ENCODE data around the gene GABRP.

The GABRP gene

DNA sequence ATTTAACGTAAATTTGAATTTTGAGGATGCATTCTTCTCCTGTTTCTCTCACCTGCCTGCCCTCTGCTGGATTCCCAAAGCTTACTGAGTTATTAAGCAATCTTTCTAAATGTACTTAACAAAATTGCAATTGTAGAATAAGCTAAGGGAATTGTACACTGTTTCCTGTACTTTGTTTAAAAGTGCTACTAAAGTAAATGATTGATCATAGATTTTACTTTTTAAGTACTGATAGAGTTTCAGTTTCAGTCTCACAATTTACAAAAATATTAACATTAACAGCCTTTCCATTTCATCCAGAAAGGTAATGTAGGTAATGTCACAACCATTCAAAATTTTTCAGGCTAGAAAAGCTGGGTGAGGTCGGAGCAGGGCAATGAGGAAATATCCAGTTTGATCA is 73.5 kb downstream of the GABRP start:
- Histone ChIP-seq H3K9me3 (ENCODE audit: insufficient read depth, low read length) (0 out of 2 replicates have a peak, but pooled peaks cover 3% of the 10 kb centered on the region), H2AFZ (ENCODE audit: low read depth, low read length) (no peak overlapping the region), H3K79me2 (ENCODE audit: low read length) (no peaks in the 10 kb centered on the region), H3K27ac (ENCODE audit: low read length) (no peak overlapping the region), H3K4me1 (ENCODE audit: low read length) (no peaks in the 10 kb centered on the region), H3K4me2 (ENCODE audit: low read length) (no peak overlapping the region), H3K36me3 (replicated peaks; ENCODE audit: low read depth, low read length) (no peaks in the 10 kb centered on the region), H4K20me1 (ENCODE audit: insufficient read depth, low read length) (no peaks in the 10 kb centered on the region), H3K4me3 (ENCODE audit: low read length) (no peak overlapping the region), H3K9ac (ENCODE audit: low read length) (no peak overlapping the region), H3K27me3 (ENCODE audit: low read depth, low read length) (peaks cover 5% of the 10 kb centered on the region; the same call in 1 of the 2 replicates)
- TF ChIP-seq EZH2phosphoT487 (IDR thresholded peaks at IDR 0.05; ENCODE audit: low read depth), result no peak
- TF ChIP-seq CTCF (IDR thresholded peaks at IDR 0.05; ENCODE audit: low read depth, low read length), result no peak

DNA sequence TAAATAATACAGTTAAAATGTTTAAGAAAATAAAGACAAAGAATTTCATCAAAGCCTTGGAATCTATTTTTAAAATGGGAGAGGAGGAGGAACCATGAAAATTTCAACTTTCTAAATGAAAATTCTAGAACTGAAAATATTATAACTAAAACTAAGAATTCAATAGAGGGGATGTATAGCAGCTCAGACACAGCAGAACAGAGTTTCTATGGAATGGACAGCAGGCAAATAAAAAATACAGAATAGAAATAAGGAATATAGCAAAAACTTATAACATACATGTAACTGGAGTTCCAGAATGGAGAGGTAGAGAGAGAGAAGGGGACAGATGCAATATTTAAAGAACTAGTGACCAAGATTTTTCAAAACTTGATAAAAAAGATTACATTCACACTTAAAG is 76.9 kb downstream of the GABRP start:
- H4K20me1 ChIP-seq (ENCODE audit: insufficient read depth, low read length), result no peaks in the 10 kb centered on the region
- 0 out of 2 replicates have a peak, but pooled peaks cover 3% of the 10 kb centered on the region for H3K9me3 ChIP-seq (ENCODE audit: insufficient read depth, low read length)
- no peak overlapping the region for H2AFZ ChIP-seq (ENCODE audit: low read depth, low read length)
- H3K27ac ChIP-seq (ENCODE audit: low read length), result no peak overlapping the region
- no peak overlapping the region for H3K4me3 ChIP-seq (ENCODE audit: low read length)
- H3K9ac ChIP-seq (ENCODE audit: low read length), result no peak overlapping the region
- H3K79me2 ChIP-seq (ENCODE audit: low read length), result no peaks in the 10 kb centered on the region
- 0 out of 2 replicates have a peak, but pooled peaks cover 5% of the 10 kb centered on the region for H3K27me3 ChIP-seq (ENCODE audit: low read depth, low read length)
- no peak overlapping the region for H3K4me2 ChIP-seq (ENCODE audit: low read length)
- TF ChIP-seq CTCF (IDR thresholded peaks at IDR 0.05; ENCODE audit: low read depth, low read length), result no peak
- no peak for TF ChIP-seq EZH2phosphoT487 (IDR thresholded peaks at IDR 0.05; ENCODE audit: low read depth)
- H3K36me3 ChIP-seq (replicated peaks; ENCODE audit: low read depth, low read length), result no peaks in the 10 kb centered on the region
- no peaks in the 10 kb centered on the region for H3K4me1 ChIP-seq (ENCODE audit: low read length)

GRCh38 chr5:170860818-170861666 is 77.5 kb downstream of the GABRP start:
- no peak overlapping the region for H3K4me3 ChIP-seq (ENCODE audit: low read length)
- H3K36me3 ChIP-seq (replicated peaks; ENCODE audit: low read depth, low read length), result no peaks in the 10 kb centered on the region
- H3K9me3 ChIP-seq (ENCODE audit: insufficient read depth, low read length), result 0 out of 2 replicates have a peak, but pooled peaks cover 3% of the 10 kb centered on the region
- H3K27ac ChIP-seq (ENCODE audit: low read length), result no peak overlapping the region
- H3K4me2 ChIP-seq (ENCODE audit: low read length), result no peak overlapping the region
- H3K9ac ChIP-seq (ENCODE audit: low read length), result no peak overlapping the region
- TF ChIP-seq CTCF (IDR thresholded peaks at IDR 0.05; ENCODE audit: low read depth, low read length) (no peak), EZH2phosphoT487 (IDR thresholded peaks at IDR 0.05; ENCODE audit: low read depth) (no peak)
- no peak overlapping the region for H2AFZ ChIP-seq (ENCODE audit: low read depth, low read length)
- peaks cover 5% of the 10 kb centered on the region for H3K4me1 ChIP-seq (ENCODE audit: low read length)
- H4K20me1 ChIP-seq (ENCODE audit: insufficient read depth, low read length), result no peaks in the 10 kb centered on the region
- no peaks in the 10 kb centered on the region for H3K79me2 ChIP-seq (ENCODE audit: low read length)
- H3K27me3 ChIP-seq (ENCODE audit: low read depth, low read length), result 0 out of 2 replicates have a peak, but pooled peaks cover 5% of the 10 kb centered on the region

- Histone ChIP-seq H3K27me3 (ENCODE audit: low read depth, low read length) (0 out of 2 replicates have a peak, but pooled peaks cover 5% of the 10 kb centered on the region), H2AFZ (ENCODE audit: low read depth, low read length) (no peak overlapping the region), H3K4me1 (ENCODE audit: low read length) (peaks cover 5% of the 10 kb centered on the region), H3K36me3 (replicated peaks; ENCODE audit: low read depth, low read length) (no peaks in the 10 kb centered on the region), H3K4me2 (ENCODE audit: low read length) (no peak overlapping the region), H3K79me2 (ENCODE audit: low read length) (no peaks in the 10 kb centered on the region), H3K27ac (ENCODE audit: low read length) (no peak overlapping the region), H3K9ac (ENCODE audit: low read length) (no peak overlapping the region), H4K20me1 (ENCODE audit: insufficient read depth, low read length) (no peaks in the 10 kb centered on the region), H3K9me3 (ENCODE audit: insufficient read depth, low read length) (0 out of 2 replicates have a peak, but pooled peaks cover 3% of the 10 kb centered on the region), H3K4me3 (ENCODE audit: low read length) (no peak overlapping the region)
- TF ChIP-seq CTCF (IDR thresholded peaks at IDR 0.05; ENCODE audit: low read depth, low read length) (no peak), EZH2phosphoT487 (IDR thresholded peaks at IDR 0.05; ENCODE audit: low read depth) (no peak)
Measured at GRCh38 chr5:170861667-170861916, 78.1 kb downstream of the GABRP start.

Measured in OCI-LY3 (cell line).